Measurements from ENCODE around the gene GFOD1.
"Not testable (repeated sequence)": the region's sequence is repeated elsewhere in the genome, so short reads cannot be mapped to it uniquely, and the experiment has no call there.

GFOD1 gene

GRCh38 chr6:13437218-13437996, 50.0 kb downstream of the GFOD1 start:
- DNase-seq = no peak

- DNase-seq = no peak
Observed at GRCh38 chr6:13436399-13437217, 50.8 kb downstream of the GFOD1 start.

GRCh38 chr6:13435477-13436246, 51.7 kb downstream of the GFOD1 start:
- DNase-seq = no peak

GRCh38 chr6:13434777-13435176, 52.6 kb downstream of the GFOD1 start:
- no peak for DNase-seq

GRCh38 chr6:13434135-13434775, 53.1 kb downstream of the GFOD1 start:
- not testable (repeated sequence) for DNase-seq

GRCh38 chr6:13433709-13434121, 53.7 kb downstream of the GFOD1 start:
- no peak for DNase-seq

GRCh38 chr6:13432526-13433184, 54.7 kb downstream of the GFOD1 start:
- no peak for DNase-seq

GRCh38 chr6:13431861-13432465, 55.4 kb downstream of the GFOD1 start:
- DNase-seq = no peak

- DNase-seq = no peak
Observed at GRCh38 chr6:13431059-13431656, 56.2 kb downstream of the GFOD1 start.

GRCh38 chr6:13429406-13429753, 58.0 kb downstream of the GFOD1 start:
- DNase-seq = no peak

GRCh38 chr6:13428583-13429405, 58.6 kb downstream of the GFOD1 start:
- no peak for DNase-seq

- no peak for DNase-seq
Observed at GRCh38 chr6:13427801-13428582, 59.4 kb downstream of the GFOD1 start.

GRCh38 chr6:13427316-13427715, 60.1 kb downstream of the GFOD1 start:
- DNase-seq = no peak

- DNase-seq = no peak
Observed at GRCh38 chr6:13425943-13426931, 61.2 kb downstream of the GFOD1 start.

- no peak for DNase-seq
Observed at GRCh38 chr6:13425270-13425873, 62.0 kb downstream of the GFOD1 start.

- DNase-seq = no peak
Observed at GRCh38 chr6:13423252-13423651, 64.1 kb downstream of the GFOD1 start.

- no peak for DNase-seq
Observed at GRCh38 chr6:13422681-13423221, 64.6 kb downstream of the GFOD1 start.
